HUDEP-2 (cell line): Measurements from ENCODE around the gene GRM5.
"Not testable (repeated sequence)": the region's sequence is repeated elsewhere in the genome, so short reads cannot be mapped to it uniquely, and the experiment has no call there.

Experiments used
- DNase-seq, 76 experiments: peaks; one replicate each; lab custom pipeline; 2025; ENCODE audit not compliant: unreplicated experiment in 76 of 76; lab: John Stamatoyannopoulos, UW

The GRM5 gene

GRCh38 chr11:88844941-88845340 is 220.8 kb downstream of the GRM5 start:
- DNase-seq, result not testable (repeated sequence)

GRCh38 chr11:88843766-88844426 is 221.9 kb downstream of the GRM5 start:
- not testable (repeated sequence) for DNase-seq

- not testable (repeated sequence) for DNase-seq
Measured at GRCh38 chr11:88838139-88838538, 227.6 kb downstream of the GRM5 start.

GRCh38 chr11:88835709-88836108 is 230.1 kb downstream of the GRM5 start:
- not testable (repeated sequence) for DNase-seq

- no peak for DNase-seq
Measured at GRCh38 chr11:88831303-88831890, 234.4 kb downstream of the GRM5 start.

GRCh38 chr11:88827018-88827676 is 238.6 kb downstream of the GRM5 start:
- DNase-seq, result no peak

- DNase-seq, result no peak
Measured at GRCh38 chr11:88819616-88820015, 246.2 kb downstream of the GRM5 start.

GRCh38 chr11:88818978-88819377 is 246.8 kb downstream of the GRM5 start:
- no peak for DNase-seq

GRCh38 chr11:88815505-88815904 is 250.3 kb downstream of the GRM5 start:
- no peak for DNase-seq

- no peak for DNase-seq
Measured at GRCh38 chr11:88814076-88814475, 251.7 kb downstream of the GRM5 start.

GRCh38 chr11:88813233-88813915 is 252.4 kb downstream of the GRM5 start:
- no peak for DNase-seq

- DNase-seq, result no peak
Measured at GRCh38 chr11:88810420-88811097, 255.2 kb downstream of the GRM5 start.

GRCh38 chr11:88809126-88809525 is 256.7 kb downstream of the GRM5 start:
- no peak for DNase-seq

GRCh38 chr11:88807349-88807748 is 258.4 kb downstream of the GRM5 start:
- DNase-seq, result no peak

- DNase-seq, result no peak
Measured at GRCh38 chr11:88806410-88806809, 259.4 kb downstream of the GRM5 start.

- no peak for DNase-seq
Measured at GRCh38 chr11:88801484-88802123, 264.2 kb downstream of the GRM5 start.

- no peak for DNase-seq
Measured at GRCh38 chr11:88799771-88800500, 265.8 kb downstream of the GRM5 start.

- DNase-seq, result no peak
Measured at GRCh38 chr11:88790182-88790581, 275.6 kb downstream of the GRM5 start.

- no peak for DNase-seq
Measured at GRCh38 chr11:88779577-88779976, 286.2 kb downstream of the GRM5 start.
